ENCODE data around the gene KIAA1755.

DNA sequence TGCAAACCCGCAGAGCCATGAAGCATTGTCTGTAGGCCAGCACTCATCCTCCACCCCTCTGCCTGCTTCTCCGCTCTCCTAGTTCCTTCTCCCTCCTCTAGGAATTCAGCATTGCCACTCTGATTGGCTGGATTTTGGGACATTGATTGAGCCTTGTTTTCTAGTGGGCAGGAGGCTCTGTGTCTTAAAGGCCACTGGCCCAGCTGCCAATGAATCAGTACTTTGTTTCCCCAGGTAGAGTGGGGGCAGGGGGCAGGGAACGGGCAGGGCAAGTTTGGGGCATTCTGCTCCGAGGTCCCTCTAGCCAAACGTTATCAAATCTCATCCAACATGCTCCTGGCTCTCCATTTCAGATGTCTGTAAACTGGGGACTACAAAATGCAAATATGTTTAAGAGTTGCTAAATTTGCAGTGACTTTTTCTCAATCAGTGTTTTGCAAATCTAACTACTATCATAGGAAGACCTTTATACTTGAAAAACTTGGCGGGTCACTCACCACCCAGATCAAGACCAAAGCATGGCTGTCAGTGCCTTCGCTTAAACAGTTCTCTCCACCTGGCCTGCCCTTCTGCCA, 33.0 kb upstream of the KIAA1755 start:
- TF ChIP-seq, protein P1, sequence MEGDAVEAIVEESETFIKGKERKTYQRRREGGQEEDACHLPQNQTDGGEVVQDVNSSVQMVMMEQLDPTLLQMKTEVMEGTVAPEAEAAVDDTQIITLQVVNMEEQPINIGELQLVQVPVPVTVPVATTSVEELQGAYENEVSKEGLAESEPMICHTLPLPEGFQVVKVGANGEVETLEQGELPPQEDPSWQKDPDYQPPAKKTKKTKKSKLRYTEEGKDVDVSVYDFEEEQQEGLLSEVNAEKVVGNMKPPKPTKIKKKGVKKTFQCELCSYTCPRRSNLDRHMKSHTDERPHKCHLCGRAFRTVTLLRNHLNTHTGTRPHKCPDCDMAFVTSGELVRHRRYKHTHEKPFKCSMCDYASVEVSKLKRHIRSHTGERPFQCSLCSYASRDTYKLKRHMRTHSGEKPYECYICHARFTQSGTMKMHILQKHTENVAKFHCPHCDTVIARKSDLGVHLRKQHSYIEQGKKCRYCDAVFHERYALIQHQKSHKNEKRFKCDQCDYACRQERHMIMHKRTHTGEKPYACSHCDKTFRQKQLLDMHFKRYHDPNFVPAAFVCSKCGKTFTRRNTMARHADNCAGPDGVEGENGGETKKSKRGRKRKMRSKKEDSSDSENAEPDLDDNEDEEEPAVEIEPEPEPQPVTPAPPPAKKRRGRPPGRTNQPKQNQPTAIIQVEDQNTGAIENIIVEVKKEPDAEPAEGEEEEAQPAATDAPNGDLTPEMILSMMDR (IDR thresholded peaks at IDR 0.05; ENCODE audit: insufficient read depth, low read length, poor library complexity, severe bottlenecking): no peak
- TF ChIP-seq EZH2phosphoT487 (conservative IDR thresholded peaks at IDR 0.05; ENCODE audit: low read length): no peak

All from SU-DHL-6 (cell line).